GM21367 (cell line): ENCODE data around the gene TMEM217.
"Not testable (repeated sequence)": the region's sequence is repeated elsewhere in the genome, so short reads cannot be mapped to it uniquely, and the experiment has no call there.

Experiments used
- ATAC-seq: cut with Tn5 transposase; IDR thresholded peaks from one replicate; pipeline ENCODE4 v1.9.1; 2021; ENCODE audit not compliant: unreplicated experiment

Gene TMEM217

GRCh38 chr6:37257634-37258404 lies at the start of gene TMEM217, which contains the start of gene TBC1D22B:
TSS of gene TMEM217 (minus strand) at chr6:37258144. CDS start at chr6:37219030, 39,114 bp downstream.
TSS of gene TBC1D22B (plus strand) at chr6:37257772. CDS start at chr6:37257918, 146 bp downstream.
- peak; percentile 95 for ATAC-seq

GRCh38 chr6:37307484-37307883 lies 49.5 kb upstream of the TMEM217 start:
- ATAC-seq, result not testable (repeated sequence)

- ATAC-seq, result no peak
Observed at GRCh38 chr6:37306624-37307222, 48.8 kb upstream of the TMEM217 start.

GRCh38 chr6:37305841-37306425 lies 48.0 kb upstream of the TMEM217 start:
- no peak for ATAC-seq

GRCh38 chr6:37304766-37305165 lies 46.8 kb upstream of the TMEM217 start:
- no peak for ATAC-seq

GRCh38 chr6:37303891-37304503 lies 46.1 kb upstream of the TMEM217 start:
- no peak for ATAC-seq

GRCh38 chr6:37303091-37303660 lies 45.2 kb upstream of the TMEM217 start:
- no peak for ATAC-seq

GRCh38 chr6:37302086-37302686 lies 44.2 kb upstream of the TMEM217 start:
- no peak for ATAC-seq

GRCh38 chr6:37299990-37300389 lies 42.0 kb upstream of the TMEM217 start:
- no peak for ATAC-seq

- no peak for ATAC-seq
Observed at GRCh38 chr6:37298958-37299357, 41.0 kb upstream of the TMEM217 start.

- ATAC-seq, result not testable (repeated sequence)
Observed at GRCh38 chr6:37297637-37298036, 39.7 kb upstream of the TMEM217 start.

- no peak for ATAC-seq
Observed at GRCh38 chr6:37293426-37293825, 35.5 kb upstream of the TMEM217 start.

GRCh38 chr6:37289931-37290330 lies 32.0 kb upstream of the TMEM217 start:
- no peak for ATAC-seq

- no peak for ATAC-seq
Observed at GRCh38 chr6:37288247-37288646, 30.3 kb upstream of the TMEM217 start.

- no peak for ATAC-seq
Observed at GRCh38 chr6:37287519-37288157, 29.7 kb upstream of the TMEM217 start.

- ATAC-seq, result no peak
Observed at GRCh38 chr6:37285861-37286311, 27.9 kb upstream of the TMEM217 start.

GRCh38 chr6:37284781-37285180 lies 26.8 kb upstream of the TMEM217 start:
- ATAC-seq, result no peak

- no peak for ATAC-seq
Observed at GRCh38 chr6:37283671-37284151, 25.8 kb upstream of the TMEM217 start.

GRCh38 chr6:37283268-37283667 lies 25.3 kb upstream of the TMEM217 start:
- ATAC-seq, result no peak

GRCh38 chr6:37282371-37282770 lies 24.4 kb upstream of the TMEM217 start:
- no peak for ATAC-seq
